B cell (primary cell): Measurements from ENCODE around the gene MAD1L1.

Experiments
- CTCF ChIP-seq: fragments of 200-600 bp; IDR thresholded peaks from one replicate; pipeline ENCODE4 v1.8.0; 2022; ENCODE audit warnings: antibody characterized with exemption, mild to moderate bottlenecking
- EZH2 ChIP-seq: IDR thresholded peaks from 2 replicates; pipeline ENCODE4 v1.6.1; 2012; ENCODE audit warnings: borderline replicate concordance, low read depth, mild to moderate bottlenecking, moderate library complexity, low read length; ENCODE audit not compliant: insufficient read depth, poor library complexity, severe bottlenecking

GRCh38 chr7:2224934-2225333 lies 7.8 kb downstream of the MAD1L1 start:
- TF ChIP-seq CTCF (no peak), EZH2 (no peak)
